ENCODE results near the gene FKRP.
"Not testable (repeated sequence)": the region's sequence is repeated elsewhere in the genome, so short reads cannot be mapped to it uniquely, and the experiment has no call there.

Gene FKRP

DNA sequence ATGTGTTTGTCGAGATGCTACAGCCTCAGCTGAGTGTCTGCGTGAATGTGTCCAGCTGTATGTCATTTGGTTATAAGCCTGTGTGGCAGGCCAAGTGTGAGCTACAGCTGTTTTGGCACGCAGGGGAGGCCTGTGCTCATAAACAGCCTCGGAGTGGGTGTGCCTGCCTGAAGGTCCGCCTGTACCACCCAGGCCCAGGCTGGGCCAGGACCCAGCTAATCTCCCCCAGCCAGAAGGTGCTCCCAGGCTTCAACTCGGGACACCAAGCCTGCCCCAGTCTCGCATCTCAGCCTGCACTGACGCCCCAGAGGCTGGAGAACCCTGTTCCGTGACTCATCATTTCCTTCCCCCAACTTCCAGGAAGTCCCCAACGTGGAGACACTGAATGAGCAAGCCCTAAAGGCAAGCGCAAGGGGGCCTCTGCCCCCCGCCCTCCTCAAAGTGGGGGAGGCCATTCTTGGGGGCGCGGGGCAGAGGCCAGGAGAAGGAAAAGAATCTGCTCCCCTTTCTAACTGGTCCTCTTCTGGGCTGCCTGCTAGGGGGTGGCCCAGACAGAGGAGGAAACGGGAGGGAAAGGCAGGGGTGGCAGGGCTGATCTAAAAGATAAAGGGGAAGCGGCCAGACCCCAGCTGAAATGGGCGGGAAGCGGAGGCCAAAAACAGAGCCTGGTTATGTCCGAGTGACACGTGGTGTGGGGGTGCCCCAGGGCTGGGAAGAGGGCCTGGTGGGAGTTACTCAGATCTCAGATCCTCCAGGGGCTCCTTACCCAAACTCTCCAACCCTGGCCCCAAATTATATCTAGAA lies 40.6 kb downstream of the FKRP start:
- peak; percentile 79 for DNase-seq

DNA sequence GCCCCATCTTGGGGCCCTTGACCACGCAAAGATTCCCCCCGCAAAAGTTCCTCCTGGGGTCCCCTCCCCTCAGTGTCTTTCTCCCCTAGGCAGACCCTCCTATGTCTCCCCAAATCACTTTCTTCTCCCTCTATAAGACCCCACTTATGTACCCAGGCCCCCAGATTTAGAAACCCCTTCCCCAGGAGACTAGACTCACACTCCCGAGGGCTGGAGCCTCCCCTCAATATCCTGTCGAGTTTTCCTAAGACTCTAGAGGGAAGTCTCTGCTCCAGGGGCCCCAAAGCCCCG lies 41.1 kb downstream of the FKRP start:
- DNase-seq: no peak

DNA sequence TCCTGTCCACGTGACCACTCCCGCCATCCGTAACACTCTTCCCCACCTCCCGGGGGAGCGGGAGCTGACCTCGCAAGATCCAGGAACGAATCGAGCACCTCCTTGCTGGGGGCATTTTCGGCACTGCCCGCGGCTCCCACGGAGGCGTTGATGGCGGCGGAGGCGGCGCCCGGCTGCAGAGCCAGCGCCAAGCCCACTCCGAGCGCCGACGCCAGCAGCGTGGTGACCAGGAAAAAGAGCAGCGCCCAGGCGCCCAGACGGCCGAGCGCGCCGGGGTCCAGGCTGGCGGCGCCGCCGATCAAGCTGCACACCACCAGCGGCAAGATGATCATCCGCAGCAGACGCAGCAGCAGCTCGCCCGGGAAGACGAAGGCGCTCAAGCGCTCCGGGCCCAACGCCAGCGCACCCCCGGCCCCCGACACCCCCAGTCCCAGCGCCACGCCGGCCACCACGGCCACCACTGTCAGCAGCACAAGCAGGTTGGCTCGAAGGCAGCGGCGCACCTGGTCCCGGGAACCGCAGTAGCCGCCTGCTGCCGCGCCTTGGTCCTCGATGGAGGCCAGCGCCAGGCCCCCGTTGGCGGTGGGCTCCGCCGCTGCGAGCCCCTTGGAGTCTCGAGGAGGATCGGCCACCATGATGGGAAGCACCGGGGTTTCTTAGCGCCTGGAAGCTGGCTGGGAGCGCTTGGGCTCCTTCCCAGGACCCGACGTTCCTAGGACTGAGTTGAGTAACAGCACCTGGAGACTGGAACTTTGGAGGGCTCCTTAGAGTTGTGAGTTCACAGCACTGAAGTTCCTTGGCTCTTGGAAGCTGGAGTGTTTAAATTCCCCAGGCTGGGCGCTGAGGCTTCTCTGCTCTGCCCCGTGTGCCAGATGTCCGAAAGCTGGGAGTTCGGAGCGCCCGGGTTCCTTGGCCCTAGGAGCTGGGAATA lies 41.7 kb downstream of the FKRP start:
- no peak for DNase-seq

DNA sequence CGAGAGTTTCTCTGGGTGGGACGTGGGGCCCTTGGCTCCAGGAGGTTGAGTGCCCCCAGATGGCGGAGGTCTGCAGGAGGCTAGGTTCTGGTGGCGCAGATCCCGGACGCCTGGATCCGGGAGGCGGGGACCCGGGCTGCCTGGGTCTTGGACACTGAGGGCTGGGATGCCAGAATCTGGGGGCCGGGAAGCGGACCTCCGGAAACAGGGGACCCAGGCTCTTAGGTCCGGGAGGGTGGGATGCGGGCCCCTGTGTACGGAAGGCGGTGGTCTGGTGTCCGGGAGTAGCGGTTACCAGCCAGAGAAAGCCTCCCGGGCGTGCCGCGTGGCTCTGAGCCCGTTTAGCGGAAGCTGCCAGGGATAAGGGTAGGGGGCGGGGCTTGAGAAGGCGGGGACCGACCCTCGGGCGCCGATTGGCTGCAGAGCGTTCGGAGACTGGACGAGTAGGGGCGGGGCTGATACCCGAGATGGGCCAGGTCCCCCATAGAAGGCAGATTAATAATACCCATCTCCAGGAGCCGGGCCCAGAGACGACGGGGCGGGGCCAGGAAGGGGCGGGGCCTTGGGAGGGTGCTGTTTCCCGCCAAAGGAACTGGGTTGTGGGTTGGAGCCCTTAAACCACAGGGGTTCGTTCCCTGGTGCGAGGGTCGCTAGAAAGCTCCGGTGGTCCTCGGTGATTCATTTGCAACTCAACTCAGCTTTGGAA lies 42.6 kb downstream of the FKRP start, which contains the start of gene SLC1A5:
Gene SLC1A5, minus strand, starts transcription at position 333 of the 706 bp plus-strand sequence. CDS start 629 bp downstream, outside the sequence.
- peak; percentile 98 for DNase-seq

DNA sequence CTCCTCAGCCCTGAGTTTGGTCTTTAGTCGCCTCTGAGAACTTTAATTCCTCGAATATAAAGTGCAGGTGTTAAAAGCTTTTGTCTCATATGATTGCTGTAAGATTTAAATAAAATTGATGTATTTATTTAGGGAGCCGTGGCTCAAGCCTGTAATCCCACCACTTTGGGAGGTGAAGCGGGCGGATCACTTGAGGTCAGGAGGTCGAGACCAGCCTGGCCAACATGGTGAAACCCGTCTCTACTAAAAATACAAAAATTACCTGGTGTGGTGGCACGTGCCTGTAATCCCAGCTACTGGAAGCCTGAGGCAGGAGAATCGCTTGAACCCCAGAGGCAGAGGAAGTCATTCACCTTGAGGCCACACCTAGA lies 43.1 kb downstream of the FKRP start:
- no peak for DNase-seq

DNA sequence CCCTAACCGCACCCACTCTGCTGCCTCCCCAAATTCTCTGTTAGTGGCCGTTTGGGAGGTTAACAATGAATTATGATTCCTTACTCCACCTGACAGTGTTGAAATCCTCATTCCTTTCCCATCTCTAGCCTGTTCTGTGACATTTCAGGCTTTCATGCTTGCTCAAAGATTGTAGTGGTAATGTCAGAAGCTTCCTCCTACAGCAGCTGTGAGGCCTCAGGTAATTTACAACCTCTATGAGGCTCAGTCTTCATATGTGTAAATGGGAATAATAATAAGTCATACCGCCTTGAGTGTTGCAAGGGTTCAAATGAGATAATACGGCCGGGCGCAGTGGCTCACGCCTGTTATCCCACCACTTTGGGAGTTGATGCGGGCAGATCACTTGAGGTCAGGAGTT lies 43.5 kb downstream of the FKRP start:
- DNase-seq: no peak

DNA sequence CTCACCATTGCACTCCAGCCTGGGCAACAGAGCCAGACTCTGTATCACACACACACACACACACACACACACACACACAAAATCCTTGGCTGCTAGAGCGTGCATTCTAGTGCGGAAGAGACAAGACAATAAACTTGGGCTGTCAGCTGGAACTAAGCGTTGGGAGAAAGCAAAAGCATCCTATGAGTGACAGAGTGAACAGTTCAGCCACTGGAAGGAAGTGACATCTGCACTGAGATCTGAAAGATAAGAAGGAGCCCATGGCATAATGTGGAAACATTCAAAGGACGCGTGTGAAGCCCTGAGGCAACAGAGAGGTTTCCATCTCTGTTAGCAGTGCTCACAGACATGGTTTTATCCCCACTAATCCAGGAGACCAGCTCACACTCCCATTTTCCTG lies 46.1 kb downstream of the FKRP start:
- DNase-seq: no peak

DNA sequence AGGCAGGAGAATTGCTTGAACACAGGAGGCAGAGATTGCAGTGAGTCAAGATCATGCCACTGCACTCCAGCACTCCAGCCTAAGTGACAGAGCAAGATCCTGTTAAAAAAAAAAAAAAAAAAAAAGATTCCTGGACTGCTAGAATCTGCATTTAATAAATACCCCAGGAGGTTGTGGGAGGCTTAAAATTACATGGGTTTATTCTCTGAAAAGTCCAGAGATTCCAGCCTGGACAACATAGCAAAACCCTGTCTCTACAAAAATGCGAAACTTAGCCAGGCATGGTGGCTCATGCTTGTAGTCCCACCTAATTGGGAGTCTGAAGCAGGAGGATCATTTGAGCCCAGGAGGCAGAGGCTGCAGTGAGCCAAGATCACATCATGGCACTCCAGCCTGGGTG lies 52.0 kb downstream of the FKRP start:
- DNase-seq: no peak

DNA sequence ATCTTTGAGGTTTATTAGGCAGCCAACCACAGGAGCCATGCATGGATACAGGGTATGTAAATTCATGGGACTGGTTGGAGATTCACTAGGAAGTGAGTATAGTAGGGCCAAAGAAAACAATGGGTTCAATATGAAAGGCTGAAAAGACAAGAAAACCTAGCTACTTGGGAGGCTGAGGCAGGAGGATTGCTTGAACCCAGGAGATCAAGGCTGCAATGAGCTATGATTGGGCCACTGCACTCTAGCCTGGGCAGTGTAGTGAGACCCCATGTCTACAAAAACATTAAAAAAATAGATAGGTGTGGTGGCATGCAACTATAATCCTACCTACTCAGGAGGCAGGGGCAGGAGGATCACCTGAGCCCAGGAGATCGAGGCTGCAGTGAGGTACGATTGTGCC lies 52.9 kb downstream of the FKRP start:
- no peak for DNase-seq

DNA sequence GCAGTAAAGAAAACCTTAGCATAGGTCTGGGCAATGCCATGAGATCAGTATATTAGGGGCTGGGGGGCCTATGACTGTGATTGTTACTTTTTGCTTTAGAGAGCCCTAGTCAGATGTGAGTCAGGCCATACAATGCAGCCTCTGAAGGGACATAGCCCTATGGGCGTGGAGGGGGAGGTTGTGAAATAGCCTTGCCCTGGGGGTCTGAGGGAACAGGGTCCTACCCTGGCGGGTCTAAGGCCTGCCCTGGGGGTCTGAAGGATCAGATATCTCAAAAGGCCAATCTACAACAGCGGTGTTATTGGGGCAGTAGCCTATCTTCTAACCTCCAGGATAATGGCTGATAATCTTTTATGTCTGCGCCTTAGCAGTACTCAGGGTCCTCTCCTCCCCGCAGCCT lies 56.3 kb downstream of the FKRP start:
- DNase-seq: no peak

DNA sequence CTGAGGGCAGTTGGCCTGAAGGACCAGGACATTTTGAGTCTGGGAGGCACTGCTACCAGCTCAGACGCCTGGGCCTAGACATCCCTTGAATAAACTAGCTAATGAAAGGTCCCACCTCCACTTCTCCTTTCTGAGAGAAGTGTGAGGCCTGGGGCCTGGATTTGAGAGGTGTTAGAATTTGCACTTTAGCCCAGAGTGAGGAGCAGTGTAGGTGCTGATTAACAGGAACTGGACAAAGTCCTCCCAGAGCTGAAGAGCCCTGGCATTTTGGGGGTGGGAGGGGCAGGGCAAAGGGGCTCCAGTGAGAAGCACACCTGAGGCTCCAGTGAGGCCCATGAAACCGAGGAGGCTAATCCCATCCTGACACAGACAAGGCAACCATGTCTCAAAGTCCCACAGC lies 57.7 kb downstream of the FKRP start:
- no peak for DNase-seq

DNA sequence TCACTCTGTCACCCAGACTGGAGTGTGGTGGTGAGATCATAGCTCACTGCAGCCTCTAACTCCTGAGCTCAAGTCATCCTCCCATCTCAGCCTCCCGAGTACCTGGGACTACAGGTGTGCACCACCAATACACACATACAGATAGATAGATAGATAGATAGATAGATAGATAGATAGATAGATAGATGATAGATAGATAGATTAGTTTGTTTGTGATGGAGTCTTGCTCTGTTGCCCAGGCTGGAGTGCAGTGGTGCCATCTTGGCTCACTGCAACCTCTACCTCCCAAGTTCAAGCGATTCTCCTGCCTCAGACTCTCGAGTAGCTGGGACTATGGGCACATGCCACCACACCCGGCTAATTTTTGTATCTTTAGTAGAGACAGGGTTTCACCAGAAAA lies 58.6 kb downstream of the FKRP start:
- DNase-seq: not testable (repeated sequence)

DNA sequence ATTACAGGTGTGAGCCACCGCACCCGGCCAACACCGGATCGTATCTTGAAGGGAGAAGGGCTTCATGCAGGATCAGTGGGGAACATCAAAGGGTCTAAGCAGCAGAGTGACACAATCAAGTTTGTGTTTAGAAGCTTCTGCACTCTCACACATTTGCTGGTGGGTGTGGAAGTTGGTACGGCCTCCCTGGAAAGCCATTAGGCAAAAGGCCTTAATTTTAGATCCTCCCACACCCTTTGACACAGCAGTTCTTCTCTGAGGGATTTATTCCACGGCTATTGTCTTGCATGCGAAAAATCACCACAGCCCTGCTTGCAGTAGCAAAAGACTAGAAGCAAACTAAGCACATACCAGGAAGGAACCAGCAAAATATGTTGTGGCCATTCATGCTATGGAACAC lies 60.8 kb downstream of the FKRP start:
- DNase-seq: no peak
